ENCODE data around the gene SIVA1.

- no peak for TF ChIP-seq CTCF (IDR thresholded peaks at IDR 0.05)
- no peak for TF ChIP-seq POLR2A (IDR thresholded peaks at IDR 0.05)
- no peak for TF ChIP-seq EP300 (IDR thresholded peaks at IDR 0.05)
Observed at GRCh38 chr14:104726600-104727451, 26.1 kb upstream of the SIVA1 start.
